GM12891 (cell line): ENCODE data around the gene ATG4A.

Source experiments
- PAX5 ChIP-seq: IDR thresholded peaks from 2 replicates; pipeline ENCODE4 v1.6.1; 2011; ENCODE audit warnings: low read length, moderate library complexity, mild to moderate bottlenecking; ENCODE audit not compliant: insufficient read depth, severe bottlenecking
- POLR2A ChIP-seq: IDR thresholded peaks from 2 replicates; pipeline ENCODE4 v1.6.1; 2011; ENCODE audit warnings: low read depth, low read length, control low read depth
- POLR2AphosphoS5 ChIP-seq: IDR thresholded peaks from 2 replicates; pipeline ENCODE4 v1.6.1; 2011; ENCODE audit warnings: low read depth, low read length, control low read depth
- POU2F2 ChIP-seq: IDR thresholded peaks from 2 replicates; pipeline ENCODE4 v1.6.1; 2011; ENCODE audit warnings: low read depth, mild to moderate bottlenecking, control low read depth, low read length, moderate library complexity
- TAF1 ChIP-seq: IDR thresholded peaks from 2 replicates; pipeline ENCODE4 v1.6.1; 2011; ENCODE audit warnings: low read depth, low read length, control low read depth

GRCh38 chrX:108071578-108071977 is 20.0 kb upstream of the ATG4A start:
- TF ChIP-seq POLR2A, result no peak
- no peak for TF ChIP-seq POLR2AphosphoS5
- no peak for TF ChIP-seq POU2F2
- TF ChIP-seq TAF1, result no peak
- TF ChIP-seq PAX5, result no peak
